SJCRH30 (cell line): ENCODE data around the gene MUSTN1. TPM values are rescaled to one million over a fixed set of nuclear protein-coding genes. Genes with fewer than 3 reads are reported as not detected.

Source experiments
- total RNA-seq: library from RNA; depleted of rRNA; stranded (reverse); fragments of >200 nt; shearing (Covaris generic); gene quantifications from 2 replicates; pipeline ENCODE4 v1.2.3, GENCODE V29; 2014; rRNA removed

Gene MUSTN1
- total RNA-seq, 1 experiment from 2014 or later, result 35.7 TPM

Other genes starting within 250 kb of the MUSTN1 start
- 60.0 and 64.2 TPM in 2 replicates for gene PBRM1, start 149.1 kb downstream of the MUSTN1 start, total RNA-seq
- 141 and 171 TPM in 2 replicates for gene GNL3, start 149.0 kb downstream of the MUSTN1 start, total RNA-seq
- 39.7 and 43.9 TPM in 2 replicates for gene GLT8D1, start 129.2 kb downstream of the MUSTN1 start, total RNA-seq
- gene SPCS1, start 128.9 kb downstream of the MUSTN1 start, total RNA-seq, result 88.6 and 96.6 TPM in 2 replicates
- gene NEK4, start 64.1 kb downstream of the MUSTN1 start, total RNA-seq, result 23.3 and 24.1 TPM in 2 replicates
- gene ITIH1, start 57.4 kb downstream of the MUSTN1 start, total RNA-seq, result 0.04 TPM in 1 of 2 replicates, not detected in the other
- 0.28 TPM in 1 of 2 replicates, not detected in the other for gene ITIH3, start 40.2 kb downstream of the MUSTN1 start, total RNA-seq
- 0.71 TPM in 1 of 2 replicates, not detected in the other for gene ITIH4, start 4.3 kb downstream of the MUSTN1 start, total RNA-seq
- 12.1 and 14.7 TPM in 2 replicates for gene STIMATE, start 62.5 kb upstream of the MUSTN1 start, total RNA-seq
- 13.9 and 15.4 TPM in 2 replicates for gene SFMBT1, start 211.1 kb upstream of the MUSTN1 start, total RNA-seq